ENCODE data around the gene AGFG2. TPM values are rescaled to one million over a fixed set of nuclear protein-coding genes. Genes with fewer than 3 reads are reported as not detected.

AGFG2 gene
- total and polyA plus RNA-seq, 2 of the 13 experiments (the other 11 are each of a cell fraction or from before 2014, with no cell fraction given): 125 to 132 TPM

DNA sequence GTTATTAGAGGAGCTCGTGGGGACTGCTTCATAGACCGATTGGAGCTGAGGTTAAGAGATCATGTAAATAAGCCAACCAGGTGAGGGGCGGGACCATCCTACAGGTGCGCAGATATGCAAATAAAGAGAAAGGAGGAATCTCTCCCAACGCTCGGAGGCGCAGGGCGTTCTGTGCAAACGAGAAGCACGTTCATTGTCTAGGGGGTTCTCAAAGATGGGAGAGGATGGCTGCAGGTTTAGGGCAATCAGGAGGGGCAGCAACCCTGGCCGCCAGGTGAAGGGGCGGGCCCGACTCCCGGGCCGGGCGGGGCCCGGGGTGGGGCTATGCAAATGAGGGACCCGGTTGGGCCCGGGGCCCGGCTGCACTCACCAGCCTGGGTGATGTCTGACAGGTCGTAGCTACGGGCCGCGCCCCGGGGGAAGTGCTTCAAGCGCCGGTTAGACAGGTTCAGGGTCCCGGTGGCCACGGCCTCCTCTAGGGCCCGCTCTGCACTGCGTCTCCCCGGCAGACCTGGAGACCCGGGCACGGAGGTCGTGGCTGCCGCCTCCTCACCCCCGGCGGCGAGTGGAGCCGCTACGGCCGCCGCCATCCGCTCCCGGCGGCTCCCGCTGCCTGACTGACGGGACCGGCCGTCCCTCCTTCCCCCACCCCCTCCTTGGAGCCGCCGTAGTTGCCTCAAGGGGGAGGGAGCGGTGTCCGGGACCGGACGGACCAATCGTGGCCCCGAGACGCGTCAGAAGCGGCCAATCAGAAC is 46.7 kb downstream of the AGFG2 start, which contains the start of gene LRCH4 (continued):
- TF ChIP-seq HMG20A (CRISPR knock-in tag; IDR thresholded peaks at IDR 0.05; ENCODE audit: borderline replicate concordance): no peak
- TF ChIP-seq JDP2 (CRISPR knock-in tag; IDR thresholded peaks at IDR 0.05; ENCODE audit: borderline replicate concordance): no peak
- TF ChIP-seq NR2C2 (CRISPR knock-in tag; IDR thresholded peaks at IDR 0.05; ENCODE audit: borderline replicate concordance): 0 out of 2 replicates have a peak, but pooled peaks have one; percentile 51
- no peak for TF ChIP-seq NCOA1 (CRISPR knock-in tag; IDR thresholded peaks at IDR 0.05)
- no peak for TF ChIP-seq NFATC3 (CRISPR knock-in tag; IDR thresholded peaks at IDR 0.05)
- TF ChIP-seq ZNF678 (CRISPR knock-in tag; IDR thresholded peaks at IDR 0.05): no peak
- TF ChIP-seq ERF (CRISPR knock-in tag; IDR thresholded peaks at IDR 0.05): peak; percentile 77; the same call in 1 of the 2 replicates
- no peak for TF ChIP-seq PAF1 (CRISPR knock-in tag; IDR thresholded peaks at IDR 0.05)
- no peak for TF ChIP-seq SMARCC2 (IDR thresholded peaks at IDR 0.05)
- no peak for TF ChIP-seq AFF4 (CRISPR knock-in tag; IDR thresholded peaks at IDR 0.05)
- no peak for TF ChIP-seq ZBTB1 (CRISPR knock-in tag; IDR thresholded peaks at IDR 0.05; ENCODE audit: borderline replicate concordance)
- peak; percentile 85; the same call in 1 of the 2 replicates for TF ChIP-seq ZFP36L2 (CRISPR knock-in tag; IDR thresholded peaks at IDR 0.05)
- TF ChIP-seq ZSCAN22 (CRISPR knock-in tag; IDR thresholded peaks at IDR 0.05): no peak
- no peak for TF ChIP-seq ZNF232 (CRISPR knock-in tag; IDR thresholded peaks at IDR 0.05; ENCODE audit: borderline replicate concordance)
- no peak for TF ChIP-seq TEAD3 (CRISPR knock-in tag; optimal IDR thresholded peaks at IDR 0.05; ENCODE audit: borderline replicate concordance)
- TF ChIP-seq ZNF546 (CRISPR knock-in tag; conservative IDR thresholded peaks at IDR 0.05): 0 out of 2 replicates have a peak, but pooled peaks have one; percentile 43
- peak; percentile 95 for TF ChIP-seq ZNF547 (CRISPR knock-in tag; IDR thresholded peaks at IDR 0.05)
- no peak for TF ChIP-seq SAFB2 (CRISPR knock-in tag; IDR thresholded peaks at IDR 0.05; ENCODE audit: borderline replicate concordance, low read depth)
- TF ChIP-seq, protein P1, sequence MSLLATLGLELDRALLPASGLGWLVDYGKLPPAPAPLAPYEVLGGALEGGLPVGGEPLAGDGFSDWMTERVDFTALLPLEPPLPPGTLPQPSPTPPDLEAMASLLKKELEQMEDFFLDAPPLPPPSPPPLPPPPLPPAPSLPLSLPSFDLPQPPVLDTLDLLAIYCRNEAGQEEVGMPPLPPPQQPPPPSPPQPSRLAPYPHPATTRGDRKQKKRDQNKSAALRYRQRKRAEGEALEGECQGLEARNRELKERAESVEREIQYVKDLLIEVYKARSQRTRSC (CRISPR knock-in tag; IDR thresholded peaks at IDR 0.05; ENCODE audit: low read depth): no peak
- TF ChIP-seq ZNF549 (CRISPR knock-in tag; IDR thresholded peaks at IDR 0.05): no peak
- no peak for TF ChIP-seq ZNF224 (CRISPR knock-in tag; IDR thresholded peaks at IDR 0.05)
- TF ChIP-seq ZNF468 (CRISPR knock-in tag; IDR thresholded peaks at IDR 0.05): no peak
- TF ChIP-seq GLI4 (CRISPR knock-in tag; IDR thresholded peaks at IDR 0.05; ENCODE audit: borderline replicate concordance): peak; percentile 73; the same call in 1 of the 2 replicates
- no peak for TF ChIP-seq ZNF749 (CRISPR knock-in tag; IDR thresholded peaks at IDR 0.05; ENCODE audit: borderline replicate concordance)
- no peak for TF ChIP-seq ZNF800 (CRISPR knock-in tag; IDR thresholded peaks at IDR 0.05)
- no peak for TF ChIP-seq HOXA9 (CRISPR knock-in tag; IDR thresholded peaks at IDR 0.05; ENCODE audit: borderline replicate concordance)
